HT-29 (cell line): ENCODE measurements around the gene CUL9. TPM values are rescaled to one million over a fixed set of nuclear protein-coding genes. Genes with fewer than 3 reads are reported as not detected.

Source experiments
- DNase-seq: peaks from one replicate; pipeline ENCODE4 v3.0.0-alpha.2; 2015; ENCODE audit warnings: low spot score
- total RNA-seq: library from RNA; depleted of rRNA; stranded (reverse); fragments of >200 nt; shearing (Covaris generic); gene quantifications from 2 replicates; pipeline ENCODE4 v1.2.3, GENCODE V29; 2014

The CUL9 gene
- total RNA-seq, 1 experiment from 2014 or later: 17.2 TPM

- DNase-seq: no peak
Observed at GRCh38 chr6:43226192-43226851, 44.3 kb downstream of the CUL9 start.

GRCh38 chr6:43228951-43229802 is 47.2 kb downstream of the CUL9 start, which contains the start of gene DNPH1:
Gene DNPH1, minus strand, starts transcription at chr6:43229481. Its CDS starts 25 bp downstream, at chr6:43229456.
- DNase-seq: peak; percentile 75

- no peak for DNase-seq
Observed at GRCh38 chr6:43229803-43230620, 48.0 kb downstream of the CUL9 start.

- DNase-seq: no peak
Observed at GRCh38 chr6:43231053-43231452, 49.1 kb downstream of the CUL9 start.

GRCh38 chr6:43231735-43232450 is 49.9 kb downstream of the CUL9 start:
- no peak for DNase-seq

DNA sequence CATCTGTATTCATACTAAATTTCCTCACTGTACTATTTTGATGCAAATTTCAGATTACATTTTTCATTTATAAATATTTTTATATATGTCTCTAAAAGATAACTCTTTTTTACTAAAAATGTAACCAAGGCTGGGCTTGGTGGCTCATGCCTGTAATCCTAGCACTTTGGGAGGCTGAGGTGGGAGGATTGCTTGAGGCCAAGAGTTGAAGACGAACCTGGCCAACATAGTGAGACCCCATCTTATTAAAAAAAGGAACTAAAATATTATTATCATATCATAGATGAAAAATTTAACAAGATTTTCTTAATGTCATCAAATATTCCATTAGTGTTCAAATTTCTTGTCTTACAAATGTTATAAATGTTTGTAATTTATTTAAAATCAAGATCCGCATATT is 53.8 kb downstream of the CUL9 start:
- DNase-seq: no peak

GRCh38 chr6:43239054-43239453 is 57.1 kb downstream of the CUL9 start:
- no peak for DNase-seq

DNA sequence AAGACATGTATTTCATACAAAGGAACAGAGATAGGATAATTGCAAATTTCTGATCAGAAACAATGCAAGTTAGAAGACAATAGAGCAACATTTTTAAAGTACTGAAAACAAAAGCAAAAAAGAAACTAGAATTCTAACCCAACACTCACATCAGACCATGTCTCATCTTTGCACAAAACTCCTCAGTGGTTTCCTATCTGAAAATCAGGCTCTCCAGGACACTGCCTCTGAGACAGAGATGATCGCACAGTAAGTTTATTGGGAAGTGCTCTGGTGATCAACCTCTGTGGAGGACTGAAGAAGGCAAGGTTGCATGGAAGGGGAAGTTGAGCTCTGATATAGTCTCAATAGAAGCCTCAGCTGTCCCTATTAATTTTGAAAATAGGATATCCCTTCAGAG is 59.0 kb downstream of the CUL9 start:
- DNase-seq: no peak

DNA sequence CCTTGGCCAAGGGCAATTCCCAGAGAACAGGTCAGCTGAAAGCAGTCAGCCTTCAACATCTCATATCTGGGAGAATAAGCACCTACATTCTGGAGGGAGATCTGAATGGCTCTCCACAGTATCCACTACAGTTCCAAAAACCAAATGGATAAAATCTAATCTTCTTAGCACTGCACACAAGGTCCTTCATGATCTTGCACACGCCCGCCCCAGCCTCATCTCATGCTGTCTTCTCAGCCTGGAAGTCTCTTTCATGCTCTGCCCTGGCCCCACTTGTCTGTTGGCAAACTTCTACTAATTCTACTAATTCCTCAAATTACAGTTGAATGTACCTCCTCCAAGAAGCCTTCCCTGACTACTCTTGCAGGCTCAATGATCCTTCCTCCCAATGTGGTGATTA is 59.5 kb downstream of the CUL9 start:
- no peak for DNase-seq

GRCh38 chr6:43242908-43243663 is 61.1 kb downstream of the CUL9 start, which contains the start of gene TTBK1:
Gene TTBK1, plus strand, starts transcription at chr6:43243481. Its CDS starts 3,180 bp downstream, at chr6:43246661.
- no peak for DNase-seq

- no peak for DNase-seq
Observed at GRCh38 chr6:43243664-43244321, 61.8 kb downstream of the CUL9 start.

DNA sequence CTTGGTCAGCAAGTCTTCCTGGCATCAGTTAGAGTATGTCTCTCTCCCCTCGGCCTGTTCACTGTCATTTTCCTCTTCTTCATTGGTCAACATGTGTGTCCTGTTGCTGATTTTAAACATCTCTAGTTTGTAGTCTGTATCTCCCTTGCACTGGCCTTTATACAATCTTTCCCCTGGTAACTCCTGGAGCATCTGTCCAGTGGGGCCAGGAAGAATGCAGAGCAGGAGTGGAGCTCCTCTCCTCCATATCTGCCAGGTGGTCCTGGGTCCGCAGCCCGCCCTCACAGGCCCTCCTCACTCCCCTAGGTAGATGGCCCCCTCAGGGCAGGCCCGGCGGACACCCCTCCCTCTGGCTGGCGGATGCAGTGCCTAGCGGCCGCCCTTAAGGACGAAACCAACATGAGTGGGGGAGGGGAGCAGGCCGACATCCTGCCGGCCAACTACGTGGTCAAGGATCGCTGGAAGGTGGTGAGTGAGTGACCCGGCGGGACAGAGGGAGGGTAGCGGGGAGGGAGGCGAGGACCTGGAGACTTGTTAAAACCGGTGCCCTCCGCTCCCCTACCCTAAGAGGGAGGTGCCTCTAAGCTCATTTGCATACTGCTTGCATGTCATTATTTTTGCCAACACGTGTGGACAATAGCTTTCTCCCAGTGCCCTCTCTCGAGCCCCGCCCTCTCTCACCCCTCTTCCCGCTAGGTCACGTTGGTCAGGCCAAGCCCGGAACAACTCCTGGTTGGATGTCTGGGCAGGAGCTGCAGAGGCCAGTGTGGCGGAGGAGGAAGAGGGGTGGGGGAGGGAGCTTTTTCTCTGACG is 64.5 kb downstream of the CUL9 start:
- peak; percentile 58 for DNase-seq

DNA sequence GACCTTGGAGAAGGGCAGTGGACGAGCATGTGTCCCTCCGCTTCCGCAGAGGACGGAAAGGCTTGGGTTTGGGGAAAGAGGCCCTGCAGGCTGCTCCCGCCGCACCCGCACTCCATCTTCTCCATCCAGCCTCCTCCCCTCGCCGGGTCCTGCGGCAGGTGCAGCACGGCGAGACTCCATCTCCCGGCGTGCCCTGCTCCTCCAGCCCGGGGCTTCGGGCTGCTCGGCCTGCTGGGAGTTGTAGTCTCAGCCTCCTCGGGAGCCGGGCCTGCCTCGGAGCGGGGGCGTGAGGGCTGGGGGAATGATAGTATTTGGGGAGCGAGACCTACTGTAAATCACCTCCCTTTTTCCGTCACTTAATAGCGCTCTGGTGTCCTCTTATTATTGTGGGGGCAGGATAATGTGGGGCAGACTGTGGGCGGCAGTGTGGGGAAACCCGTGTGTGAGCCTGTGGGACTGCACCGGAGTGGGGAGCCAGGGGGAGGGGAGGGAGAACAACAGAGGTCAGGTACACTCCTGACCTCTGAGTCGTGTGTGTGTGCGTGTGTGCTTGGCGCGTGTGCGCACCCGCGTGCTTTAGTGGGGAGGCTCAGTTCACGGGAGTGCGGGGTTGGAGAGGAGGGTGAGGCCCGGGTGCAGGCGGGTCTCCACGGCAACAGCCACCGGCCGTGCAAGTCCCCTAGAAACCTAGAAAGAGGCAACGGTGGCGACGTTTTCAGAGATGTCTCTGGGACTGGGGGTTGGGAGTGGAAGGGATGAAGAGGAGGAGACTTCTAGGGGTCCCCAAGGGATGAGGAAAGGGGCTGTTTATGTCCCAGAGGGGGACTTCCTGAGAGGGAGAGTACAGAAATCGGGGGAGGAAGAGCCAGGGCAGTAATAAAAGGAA is 65.4 kb downstream of the CUL9 start:
- peak; percentile 69 for DNase-seq

DNA sequence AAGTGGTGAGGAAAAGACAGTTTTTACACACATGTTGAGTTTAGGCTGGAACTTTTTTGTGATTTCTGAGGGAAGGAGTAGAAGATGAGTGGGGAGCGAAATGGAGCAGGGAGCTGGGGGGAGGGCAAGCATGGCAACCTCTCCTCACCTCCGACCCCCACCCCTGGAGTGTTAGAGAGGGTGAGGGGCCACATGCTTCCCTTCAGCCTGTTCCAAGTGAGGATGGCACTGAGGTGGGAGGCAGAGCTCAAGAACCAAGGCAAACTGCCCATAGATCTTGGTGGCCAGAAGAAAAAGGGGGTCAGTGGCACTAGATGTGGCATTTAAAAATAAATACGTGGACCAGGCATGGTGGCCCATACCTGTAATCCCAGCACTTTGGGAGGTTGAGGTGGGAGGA is 66.1 kb downstream of the CUL9 start:
- DNase-seq: no peak

DNA sequence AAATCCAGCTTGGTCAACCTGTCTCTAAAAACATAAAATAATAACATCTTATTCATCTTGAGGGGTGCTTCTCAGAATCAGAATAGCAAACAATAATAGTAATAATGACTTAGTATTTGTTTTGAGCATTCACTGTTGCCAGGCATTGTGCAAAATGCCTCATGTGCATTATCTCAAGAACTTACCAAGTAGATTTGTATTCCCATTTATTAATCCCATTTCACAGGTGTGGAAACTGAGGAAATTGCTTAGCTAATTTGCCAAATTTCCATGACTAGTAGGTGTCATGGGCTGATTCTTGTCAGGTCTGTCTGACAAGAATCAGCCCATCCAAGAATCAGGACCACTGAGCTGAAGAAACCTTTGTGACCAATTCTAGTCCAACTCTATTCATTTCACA is 66.8 kb downstream of the CUL9 start:
- DNase-seq: no peak

DNA sequence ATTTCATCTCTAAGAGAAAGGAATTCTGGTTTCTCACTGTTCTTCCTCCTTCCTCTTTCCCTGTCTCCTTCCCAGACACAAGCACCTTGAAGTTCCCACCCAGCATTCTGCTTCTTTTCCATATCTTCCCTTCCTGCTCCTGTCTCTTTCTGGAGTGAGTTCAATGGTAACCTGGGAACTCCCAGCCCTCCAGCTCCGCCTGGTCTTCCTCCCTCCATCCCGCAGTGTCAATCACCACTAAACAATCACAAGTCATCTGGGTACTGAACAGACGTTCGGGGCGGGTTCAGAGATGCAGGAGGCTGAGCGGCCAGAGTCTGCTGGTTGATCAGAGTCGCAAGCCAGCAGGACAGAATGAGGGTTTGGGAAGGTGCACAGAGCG is 69.0 kb downstream of the CUL9 start:
- DNase-seq: peak; percentile 37

DNA sequence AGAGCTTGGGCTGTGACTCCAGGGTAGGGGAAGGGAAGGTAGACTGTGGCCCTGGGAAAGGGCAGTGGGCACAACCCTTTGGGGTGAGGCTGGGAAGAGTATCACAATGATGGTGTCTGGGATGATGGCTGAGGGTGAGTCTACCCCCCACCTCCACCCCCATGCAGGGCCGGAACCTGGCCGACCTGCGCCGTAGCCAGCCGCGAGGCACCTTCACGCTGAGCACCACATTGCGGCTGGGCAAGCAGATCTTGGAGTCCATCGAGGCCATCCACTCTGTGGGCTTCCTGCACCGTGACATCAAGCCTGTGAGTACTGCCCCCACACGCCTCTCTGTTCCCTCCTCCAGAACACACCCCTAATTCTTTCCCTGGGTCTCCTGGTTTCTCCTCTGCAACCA is 71.4 kb downstream of the CUL9 start:
- DNase-seq: no peak

DNA sequence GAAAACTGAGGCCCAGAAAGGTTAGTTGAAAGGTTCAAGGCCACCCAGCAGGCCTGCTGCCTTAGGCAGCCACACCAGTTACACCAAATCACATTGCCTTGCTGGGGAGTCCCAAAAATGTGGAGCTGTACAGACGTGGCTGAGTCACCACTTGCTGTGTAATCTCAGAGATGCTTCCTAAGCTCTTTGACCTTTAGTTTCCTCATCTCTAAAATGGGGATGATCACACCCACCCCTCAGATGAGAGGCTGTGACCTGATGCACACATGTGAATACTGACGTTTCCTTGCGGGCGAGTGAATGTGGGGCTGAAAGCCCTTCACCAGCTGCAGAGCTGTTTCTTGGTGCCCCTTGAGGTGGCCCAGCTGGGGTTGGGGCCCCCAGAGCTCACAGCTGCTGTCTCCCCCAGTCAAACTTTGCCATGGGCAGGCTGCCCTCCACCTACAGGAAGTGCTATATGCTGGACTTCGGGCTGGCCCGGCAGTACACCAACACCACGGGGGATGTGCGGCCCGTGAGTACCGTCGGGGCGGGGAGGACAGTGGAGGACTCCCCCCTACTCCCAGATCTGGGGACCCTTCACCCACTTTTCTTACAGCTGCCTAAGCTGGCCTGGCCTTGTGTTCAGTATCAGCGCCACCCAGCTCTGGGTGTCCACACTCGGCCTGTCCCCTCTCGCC is 72.3 kb downstream of the CUL9 start:
- no peak for DNase-seq
